Islet precursor cell (in vitro differentiated cells): Measurements from ENCODE around the gene DAG1.
"Not testable (repeated sequence)": the region's sequence is repeated elsewhere in the genome, so short reads cannot be mapped to it uniquely, and the experiment has no call there.

Experiments used
- DNase-seq: peaks from one replicate; pipeline ENCODE4 v3.0.0-alpha.2; 2018

Gene DAG1

DNA sequence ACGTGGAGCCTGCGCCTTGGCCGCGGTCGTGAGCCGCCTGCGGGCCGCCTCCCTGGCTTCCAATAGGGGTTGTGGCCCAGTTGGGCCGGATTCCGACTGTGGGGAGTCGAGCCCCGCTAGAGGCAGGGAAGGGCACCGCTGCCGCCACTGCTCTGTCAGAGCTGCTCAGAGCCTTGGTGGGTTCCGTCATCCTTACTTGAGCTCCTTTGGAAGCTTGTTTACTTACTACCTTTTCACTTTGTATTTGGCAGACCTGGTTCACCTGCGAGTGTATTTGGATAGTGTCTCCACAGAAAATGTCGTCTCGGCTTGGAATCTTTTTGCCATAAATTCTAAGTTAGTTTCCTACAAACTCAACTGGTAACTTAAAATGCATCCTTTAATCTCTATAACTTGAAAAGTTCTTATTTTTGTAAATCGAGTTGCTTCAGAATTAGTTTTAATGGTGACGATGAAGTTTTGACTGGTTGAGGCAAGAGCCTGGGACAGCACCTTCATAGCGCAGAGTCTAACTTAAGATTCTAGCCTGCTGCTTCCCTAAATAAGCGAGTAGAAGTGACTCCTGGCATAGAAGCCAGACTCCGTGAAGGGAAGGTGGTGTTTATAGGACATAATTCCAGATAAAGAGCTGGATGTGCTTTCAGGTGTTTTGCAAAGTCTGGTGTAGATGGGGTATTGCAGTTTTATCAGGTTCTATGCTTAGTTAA, 800 bp downstream of the DAG1 start:
- DNase-seq, result no peak

GRCh38 chr3:49471856-49472495, 1.9 kb downstream of the DAG1 start:
- DNase-seq, result peak; percentile 56

GRCh38 chr3:49476563-49476962, 6.5 kb downstream of the DAG1 start:
- DNase-seq, result no peak

DNA sequence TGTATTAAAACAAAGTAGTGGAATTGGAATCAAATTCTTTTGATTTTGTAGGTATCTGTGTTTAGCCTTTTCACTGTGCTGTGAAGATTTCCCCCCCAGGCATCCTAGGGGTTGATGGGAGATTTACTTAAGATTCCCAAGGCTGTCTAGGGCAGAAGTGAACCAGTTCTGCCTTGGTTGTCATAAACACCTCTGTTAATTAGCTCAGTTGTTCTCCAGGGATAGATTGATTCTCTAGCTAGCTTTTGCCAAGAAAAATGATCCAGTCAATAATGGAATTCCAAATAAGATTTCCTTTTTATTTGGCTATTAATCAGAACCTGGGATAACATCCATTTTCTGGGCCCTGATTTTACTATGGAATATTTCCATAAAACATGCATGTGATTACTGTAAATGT, 12.7 kb downstream of the DAG1 start:
- no peak for DNase-seq

GRCh38 chr3:49484471-49484870, 14.4 kb downstream of the DAG1 start:
- no peak for DNase-seq

DNA sequence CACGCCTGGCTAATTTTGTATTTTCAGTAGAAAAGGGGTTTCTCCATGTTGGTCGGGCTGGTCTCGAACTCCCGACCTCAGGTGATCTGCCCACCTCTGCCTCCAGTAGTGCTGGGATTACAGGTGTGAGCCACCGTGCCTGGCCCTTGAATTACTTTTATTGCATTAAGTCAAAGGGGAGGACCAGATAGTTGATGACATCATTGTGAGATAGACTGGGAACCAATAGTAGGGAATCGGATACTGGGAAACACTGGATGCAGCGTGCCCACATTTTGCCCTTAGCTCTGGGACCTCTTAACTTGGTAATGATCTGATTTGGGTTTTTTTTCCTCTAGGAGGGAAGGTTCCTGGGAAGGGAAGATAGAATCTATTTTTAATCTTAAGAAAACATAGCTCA, 19.2 kb downstream of the DAG1 start:
- no peak for DNase-seq

- no peak for DNase-seq
Measured at GRCh38 chr3:49492969-49493368, 22.9 kb downstream of the DAG1 start.

GRCh38 chr3:49493901-49494300, 23.8 kb downstream of the DAG1 start:
- DNase-seq, result no peak

GRCh38 chr3:49495023-49495422, 25.0 kb downstream of the DAG1 start:
- no peak for DNase-seq

- DNase-seq, result not testable (repeated sequence)
Measured at GRCh38 chr3:49496845-49497244, 26.8 kb downstream of the DAG1 start.

DNA sequence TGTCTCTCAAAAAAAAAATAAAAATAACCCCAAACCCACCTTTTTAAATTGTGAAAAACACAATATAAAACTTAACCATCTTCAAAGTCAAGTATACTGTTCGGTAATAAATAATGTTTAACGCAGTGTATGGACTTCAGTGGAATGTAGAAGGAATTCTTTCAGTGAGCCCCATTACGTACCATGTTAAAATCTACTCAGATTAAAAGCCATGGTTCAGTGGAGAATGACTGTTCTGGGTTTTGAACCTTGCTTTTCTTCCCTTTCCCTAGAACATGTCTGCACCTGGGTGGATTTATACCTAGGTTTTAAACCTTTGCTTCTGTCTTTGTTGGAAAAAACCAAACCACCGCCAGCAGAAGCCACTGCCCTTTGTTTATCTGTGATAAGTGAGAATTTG, 27.5 kb downstream of the DAG1 start:
- no peak for DNase-seq

DNA sequence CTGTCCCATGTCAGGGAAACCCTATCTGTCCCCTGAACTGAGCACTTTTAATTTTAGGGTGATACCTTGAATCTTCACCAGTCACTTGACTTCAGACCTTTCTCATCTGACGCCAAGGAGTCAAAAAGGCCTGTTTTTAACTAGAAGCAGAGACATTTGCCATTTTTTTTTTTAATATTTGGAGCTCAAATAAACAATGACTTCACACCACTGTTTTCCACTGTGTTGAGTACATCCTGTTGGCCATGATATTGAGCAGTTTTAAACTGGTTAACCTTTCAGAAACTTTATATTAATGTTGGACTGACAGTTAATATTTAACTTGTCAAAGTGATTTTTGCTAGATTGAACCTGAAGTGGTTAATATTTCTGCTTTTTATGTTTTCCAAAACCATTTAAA, 28.2 kb downstream of the DAG1 start:
- DNase-seq, result no peak

- DNase-seq, result no peak
Measured at GRCh38 chr3:49498648-49499047, 28.6 kb downstream of the DAG1 start.

GRCh38 chr3:49500205-49500731, 30.2 kb downstream of the DAG1 start:
- no peak for DNase-seq

- no peak for DNase-seq
Measured at GRCh38 chr3:49500732-49501609, 30.9 kb downstream of the DAG1 start.

DNA sequence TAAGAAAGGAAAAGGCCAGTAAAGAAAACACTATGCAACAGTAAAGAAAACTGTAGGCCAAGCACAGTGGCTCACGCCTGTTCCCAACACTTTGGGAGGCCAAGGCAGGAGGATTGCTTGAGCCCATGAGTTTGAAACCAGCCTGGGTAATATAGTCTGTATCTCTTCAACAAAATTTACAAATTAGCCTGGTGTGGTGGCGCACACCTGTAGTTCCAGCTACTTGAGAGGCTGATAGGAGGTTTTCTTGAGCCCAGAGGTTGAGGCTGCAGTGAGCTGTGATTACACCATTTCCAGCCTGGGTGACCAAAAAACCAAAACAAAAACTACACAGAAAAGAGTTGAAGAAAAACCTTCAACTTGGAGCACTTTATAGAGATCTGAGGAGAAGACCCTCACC, 31.8 kb downstream of the DAG1 start:
- no peak for DNase-seq

GRCh38 chr3:49506906-49507305, 36.8 kb downstream of the DAG1 start:
- no peak for DNase-seq

DNA sequence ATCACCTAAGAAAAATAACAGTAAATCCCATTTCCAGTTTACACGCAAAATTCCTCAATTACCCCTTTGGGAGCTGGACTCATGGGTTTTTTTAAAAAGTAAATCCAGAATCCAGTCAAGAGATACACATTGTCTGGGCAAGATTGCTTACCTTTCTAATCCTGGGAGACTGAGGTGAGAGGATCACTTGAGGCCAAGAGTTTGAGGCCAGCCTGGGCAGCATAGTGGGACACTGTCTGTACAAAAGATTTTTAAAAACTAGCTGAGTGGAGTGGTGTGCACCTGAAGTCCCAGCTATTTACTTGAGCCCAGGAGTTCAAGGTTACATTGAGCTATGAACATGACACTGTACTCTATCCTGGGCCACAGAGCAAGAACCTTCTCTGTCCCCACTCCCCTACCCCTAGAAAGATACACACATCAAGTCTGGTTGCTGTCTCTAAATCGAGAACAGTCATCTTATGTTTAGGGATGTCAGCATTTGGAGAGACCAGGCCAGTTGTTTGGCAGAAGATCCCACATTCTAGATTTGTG, 39.0 kb downstream of the DAG1 start:
- DNase-seq, result no peak

GRCh38 chr3:49511639-49512038, 41.6 kb downstream of the DAG1 start:
- no peak for DNase-seq

DNA sequence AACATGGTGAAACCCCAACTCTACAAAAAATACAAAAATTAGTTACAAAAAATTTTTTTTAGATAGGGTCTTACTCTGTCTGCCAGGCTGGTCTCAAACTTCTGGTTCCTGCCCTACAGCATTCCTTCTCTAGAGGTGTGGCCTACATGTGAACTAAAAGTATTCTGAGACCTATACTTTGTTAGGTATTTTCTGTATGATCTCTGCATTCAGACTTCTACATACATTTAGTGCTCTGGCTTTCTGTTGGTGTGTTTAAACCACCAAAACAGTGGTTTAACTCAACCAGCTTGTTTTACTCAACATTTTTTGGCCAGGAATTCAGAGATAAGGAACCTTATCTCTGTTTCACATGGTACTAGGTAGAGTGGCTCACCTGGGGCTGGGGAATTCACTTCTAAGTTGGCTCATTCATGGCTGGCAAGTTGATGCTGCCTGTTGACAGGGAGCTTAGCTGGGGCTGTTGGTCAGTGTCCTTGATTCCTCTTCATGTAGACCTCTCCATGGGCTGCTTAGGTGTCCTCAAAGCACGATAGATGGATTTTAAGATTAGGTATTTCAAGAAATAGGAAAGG, 42.8 kb downstream of the DAG1 start:
- DNase-seq, result no peak

DNA sequence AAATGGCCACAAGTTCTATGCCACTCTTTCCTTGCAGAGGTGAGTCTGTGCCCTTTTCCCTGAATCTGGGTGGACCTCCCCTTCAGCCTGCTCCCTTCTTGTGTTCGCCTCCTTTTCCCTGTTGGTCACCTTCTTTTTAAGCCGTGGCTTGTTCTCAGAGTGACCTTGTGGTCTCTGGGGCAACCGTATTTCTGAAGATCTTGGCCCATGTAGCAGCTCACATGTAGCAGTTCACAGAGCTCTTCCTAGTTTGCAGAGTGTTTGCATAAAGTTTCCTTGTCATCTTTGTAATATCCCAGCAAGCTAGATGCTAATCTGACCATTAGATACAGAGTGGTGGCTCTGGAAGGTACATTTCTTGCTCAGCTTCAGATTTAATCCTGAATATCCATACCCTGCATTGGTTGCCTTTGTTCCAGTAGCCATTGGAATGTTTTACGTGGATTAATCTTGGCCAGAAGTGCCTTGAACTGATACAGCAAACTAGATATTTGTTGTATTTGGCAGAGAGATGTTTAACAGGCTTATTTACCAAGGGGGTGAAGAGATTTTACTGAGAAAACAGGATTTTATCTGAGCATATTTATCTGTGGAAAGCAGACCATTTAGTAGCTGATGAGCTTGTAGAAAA, 43.5 kb downstream of the DAG1 start:
- no peak for DNase-seq

- DNase-seq, result no peak
Measured at GRCh38 chr3:49518016-49518415, 47.9 kb downstream of the DAG1 start.

DNA sequence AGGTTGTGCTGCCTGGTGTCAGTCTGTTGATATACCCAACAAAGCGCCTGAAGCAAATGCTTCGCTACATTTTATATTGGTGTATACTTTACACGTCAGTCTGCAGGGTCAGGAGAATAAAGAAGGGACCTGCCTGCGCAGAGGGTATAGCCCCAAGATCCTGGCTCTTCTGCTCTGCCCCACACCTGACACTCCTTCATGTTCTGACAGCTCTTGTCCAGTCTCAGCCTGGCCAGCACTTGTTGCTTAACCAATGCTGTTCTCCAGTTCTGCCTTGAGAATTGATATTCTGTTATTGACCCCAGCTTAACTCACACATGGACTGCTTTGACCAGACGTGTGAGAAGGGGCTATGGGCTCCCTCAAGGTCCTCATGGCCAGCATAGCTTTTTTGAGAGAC, 48.4 kb downstream of the DAG1 start:
- DNase-seq, result no peak
